ENCODE results near the gene KRTAP12-4.
"Not testable (repeated sequence)": the region's sequence is repeated elsewhere in the genome, so short reads cannot be mapped to it uniquely, and the experiment has no call there.

The KRTAP12-4 gene

GRCh38 chr21:44686843-44687561 is 32.5 kb upstream of the KRTAP12-4 start:
- no peak for DNase-seq (ENCODE audit: low read depth)

GRCh38 chr21:44686000-44686781 is 31.7 kb upstream of the KRTAP12-4 start:
- no peak for DNase-seq (ENCODE audit: low read depth)

- DNase-seq (ENCODE audit: low read depth) = not testable (repeated sequence)
These were observed 30.6 kb upstream of the KRTAP12-4 start for GRCh38 chr21:44685050-44685449.

- no peak for DNase-seq (ENCODE audit: low read depth)
These were observed 30.0 kb upstream of the KRTAP12-4 start for GRCh38 chr21:44684483-44684882.

- DNase-seq (ENCODE audit: low read depth) = no peak
These were observed 29.6 kb upstream of the KRTAP12-4 start for GRCh38 chr21:44684077-44684476.

- no peak for DNase-seq (ENCODE audit: low read depth)
These were observed 28.2 kb upstream of the KRTAP12-4 start for GRCh38 chr21:44682580-44683151.

- DNase-seq (ENCODE audit: low read depth) = no peak
These were observed 27.6 kb upstream of the KRTAP12-4 start, which contains the start of gene KRTAP12-1 for GRCh38 chr21:44681861-44682579. TSS of gene KRTAP12-1 (minus strand) at chr21:44682163. CDS start at chr21:44682123, 40 bp downstream.

- no peak for DNase-seq (ENCODE audit: low read depth)
These were observed 26.7 kb upstream of the KRTAP12-4 start for GRCh38 chr21:44681152-44681551.

- no peak for DNase-seq (ENCODE audit: low read depth)
These were observed 23.4 kb upstream of the KRTAP12-4 start for GRCh38 chr21:44677881-44678280.

GRCh38 chr21:44671911-44672310 is 17.5 kb upstream of the KRTAP12-4 start:
- DNase-seq (ENCODE audit: low read depth) = no peak

- DNase-seq (ENCODE audit: low read depth) = no peak
These were observed 16.4 kb upstream of the KRTAP12-4 start for GRCh38 chr21:44670642-44671432.

GRCh38 chr21:44667612-44668011 is 13.2 kb upstream of the KRTAP12-4 start:
- no peak for DNase-seq (ENCODE audit: low read depth)

- no peak for DNase-seq (ENCODE audit: low read depth)
These were observed 12.2 kb upstream of the KRTAP12-4 start, which contains the start of gene KRTAP12-2 for GRCh38 chr21:44666401-44667320. TSS of gene KRTAP12-2 (minus strand) at chr21:44666927. CDS start at chr21:44666886, 41 bp downstream.

GRCh38 chr21:44664691-44665090 is 10.2 kb upstream of the KRTAP12-4 start:
- DNase-seq (ENCODE audit: low read depth) = no peak

GRCh38 chr21:44661567-44661966 is 7.1 kb upstream of the KRTAP12-4 start:
- DNase-seq (ENCODE audit: low read depth) = not testable (repeated sequence)

GRCh38 chr21:44658913-44659595 is 4.6 kb upstream of the KRTAP12-4 start:
- no peak for DNase-seq (ENCODE audit: low read depth)

GRCh38 chr21:44658541-44658910 is 4.1 kb upstream of the KRTAP12-4 start:
- no peak for DNase-seq (ENCODE audit: low read depth)

- no peak for DNase-seq (ENCODE audit: low read depth)
These were observed 3.4 kb upstream of the KRTAP12-4 start, which contains the start of gene KRTAP12-3 for GRCh38 chr21:44657635-44658540. TSS of gene KRTAP12-3 (plus strand) at chr21:44657932. CDS start at chr21:44657980, 48 bp downstream.

Data from stimulated activated CD8-positive, alpha-beta memory T cell treated with anti-CD3 and anti-CD28 coated beads, Interleukin-15, amount 100 ng/mL, for 1 hour (primary cell).